ENCODE measurements around the gene ETV3. TPM values are rescaled to one million over a fixed set of nuclear protein-coding genes. Genes with fewer than 3 reads are reported as not detected.

ETV3 gene
- total and polyA plus RNA-seq, 2 of the 13 experiments (the other 11 are each of a cell fraction or from before 2014, with no cell fraction given): 4.2 to 5.8 TPM

GRCh38 chr1:157158967-157159366, 20.8 kb upstream of the ETV3 start:
- POLR2A ChIA-PET: no interaction called here
- TF ChIP-seq ZNF276 (CRISPR knock-in tag; IDR thresholded peaks at IDR 0.05; ENCODE audit: low read depth): no peak
- no peak for TF ChIP-seq PAWR (CRISPR knock-in tag; IDR thresholded peaks at IDR 0.05; ENCODE audit: borderline replicate concordance)
- TF ChIP-seq TIGD3 (CRISPR knock-in tag; IDR thresholded peaks at IDR 0.05; ENCODE audit: borderline replicate concordance): no peak
- no peak for TF ChIP-seq ZNF431 (CRISPR knock-in tag; IDR thresholded peaks at IDR 0.05; ENCODE audit: borderline replicate concordance, low read depth)
- TF ChIP-seq SOX13 (IDR thresholded peaks at IDR 0.05): no peak
- TF ChIP-seq SOX13 (CRISPR knock-in tag; conservative IDR thresholded peaks at IDR 0.05 in 1 of 2, IDR thresholded peaks at IDR 0.05 in 1 of 2): no peak
- TF ChIP-seq EED (CRISPR knock-in tag; IDR thresholded peaks at IDR 0.05): no peak
- no peak for TF ChIP-seq ZNF503 (CRISPR knock-in tag; IDR thresholded peaks at IDR 0.05)
- TF ChIP-seq MLLT10 (CRISPR knock-in tag; IDR thresholded peaks at IDR 0.05): no peak
- TF ChIP-seq CEBPZ (IDR thresholded peaks at IDR 0.05; ENCODE audit: low read length): no peak
- no peak for TF ChIP-seq ZNF644 (CRISPR knock-in tag; IDR thresholded peaks at IDR 0.05; ENCODE audit: low read depth)
- TF ChIP-seq MBNL3 (CRISPR knock-in tag; conservative IDR thresholded peaks at IDR 0.05): no peak
- TF ChIP-seq ZFP91 (CRISPR knock-in tag; IDR thresholded peaks at IDR 0.05; ENCODE audit: borderline replicate concordance): no peak
- TF ChIP-seq XRCC5 (optimal IDR thresholded peaks at IDR 0.05; ENCODE audit: low read length): no peak
- TF ChIP-seq ZNF329 (CRISPR knock-in tag; IDR thresholded peaks at IDR 0.05; ENCODE audit: low read depth): no peak

More at GRCh38 chr1:157158967-157159366, 20.8 kb upstream of the ETV3 start:
- Histone ChIP-seq H3K4me2 (ENCODE audit: low read depth, low read length) (no peak overlapping the region), H3K4me3 (replicated peaks in 1 of 3; ENCODE audit: insufficient read depth in 1 of 3, low read depth in 2 of 3, low read length in 3 of 3) (no peak overlapping the region), H2AFZ (ENCODE audit: low read length) (no peak overlapping the region), H3K27ac (ENCODE audit: extremely low read length, insufficient read depth, low read length) (no peak overlapping the region), H3K9me3 (ENCODE audit: low read length) (no peaks in the 10 kb centered on the region), H3K9ac (ENCODE audit: insufficient read depth, low read depth, low read length) (no peak overlapping the region), H3K4me1 (ENCODE audit: insufficient read depth, low read length) (peaks cover 22% of the 10 kb centered on the region), H4K20me1 (ENCODE audit: insufficient read depth, low read length) (no peaks in the 10 kb centered on the region), H3K79me2 (ENCODE audit: insufficient read depth, low read length) (no peaks in the 10 kb centered on the region), H3K27me3 (ENCODE audit: control insufficient read depth in 1 of 2, insufficient read depth in 2 of 2, low read length in 2 of 2) (peaks cover 6 to 31% of the 10 kb centered on the region in 2 experiments; a peak in 4 of 5 replicates), H3K36me3 (replicated peaks in 1 of 2; ENCODE audit: control insufficient read depth in 1 of 2, insufficient read depth in 2 of 2, low read length in 2 of 2) (no peaks in the 10 kb centered on the region)
- no peak for ATAC-seq
- no peak for DNase-seq (ENCODE audit: low spot score)
- WGBS (ENCODE audit: low lambda C conversion rate): 12% methylated on average over 4 of the region's 4 CpGs
- intact Hi-C loops (cut with micrococcal nuclease; ENCODE audit: unreplicated experiment): no loop called here
- CTCF ChIA-PET (ENCODE audit: low intra/inter-chr PET ratio, low total read pairs): no interaction called here
- FAIRE-seq: no peak
- in situ Hi-C loops (cut with HindIII; ENCODE audit: extremely low pct_ligation_motif_present, low pct_unique_long_range_greater_than_20kb): no loop called here
- no TSS peak for BruUV-seq (replicated peaks)
